Epithelial cell of proximal tubule (primary cell): ENCODE measurements around the gene ZNF362. TPM values are rescaled to one million over a fixed set of nuclear protein-coding genes. Genes with fewer than 3 reads are reported as not detected.

ENCODE experiments used
- DNase-seq: peaks from one replicate; pipeline ENCODE4 v3.0.0-alpha.2; 2011; ENCODE audit warnings: low read depth
- H3K4me3 ChIP-seq: 2 replicates; pipeline ENCODE4 v1.5.1; 2011; ENCODE audit warnings: low read depth, mild to moderate bottlenecking, low read length
- total RNA-seq: library from RNA; depleted of rRNA; stranded (reverse); fragments of >200 nt; gene quantifications from 2 replicates; pipeline ENCODE4 v1.2.3, GENCODE V29; 2015
- TF ChIP-seq, protein P1 (sequence below): conservative IDR thresholded peaks from 2 replicates; pipeline ENCODE4 v1.5.1; 2012; ENCODE audit warnings: low read depth, mild to moderate bottlenecking, low read length

Gene ZNF362
- total RNA-seq, 1 donor from 2014 or later = 17.6 TPM

DNA sequence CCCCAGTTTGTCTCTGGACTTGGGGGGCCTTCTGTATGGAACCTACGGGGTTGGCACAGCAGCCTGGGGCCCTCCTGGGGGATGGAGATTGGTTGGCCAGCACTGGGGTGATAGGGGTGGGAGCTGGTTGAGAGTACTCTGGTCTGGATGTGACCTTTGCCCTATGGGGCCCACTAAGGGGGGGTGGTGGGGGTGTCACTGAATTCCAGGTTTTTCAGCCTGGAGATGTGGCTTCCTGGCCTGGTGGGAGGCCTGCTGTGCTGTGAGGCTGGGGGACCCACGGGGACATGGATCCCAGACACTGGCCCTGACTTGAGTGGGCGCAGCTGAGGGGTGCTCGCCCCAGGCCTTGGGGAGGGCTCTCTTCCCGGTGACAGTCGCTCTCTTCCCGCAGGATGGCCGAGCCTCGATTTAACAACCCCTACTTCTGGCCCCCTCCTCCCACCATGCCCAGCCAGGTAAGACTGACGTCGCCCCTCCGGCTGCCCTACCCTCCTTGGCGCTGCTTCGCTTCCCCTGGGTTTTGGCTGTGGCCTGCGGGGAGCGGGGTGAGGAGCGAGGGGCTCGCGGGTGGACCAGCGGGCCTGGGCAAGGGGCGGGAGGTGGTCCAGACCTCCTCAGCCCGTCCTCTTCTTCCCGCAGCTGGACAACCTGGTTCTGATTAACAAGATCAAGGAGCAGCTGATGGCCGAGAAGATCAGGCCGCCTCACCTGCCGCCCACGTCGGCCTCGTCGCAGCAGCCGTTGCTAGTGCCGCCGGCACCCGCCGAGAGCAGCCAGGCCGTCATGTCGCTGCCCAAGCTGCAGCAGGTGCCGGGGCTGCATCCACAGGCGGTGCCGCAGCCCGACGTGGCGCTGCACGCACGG is 19.6 kb downstream of the ZNF362 start:
- TF ChIP-seq, protein P1, sequence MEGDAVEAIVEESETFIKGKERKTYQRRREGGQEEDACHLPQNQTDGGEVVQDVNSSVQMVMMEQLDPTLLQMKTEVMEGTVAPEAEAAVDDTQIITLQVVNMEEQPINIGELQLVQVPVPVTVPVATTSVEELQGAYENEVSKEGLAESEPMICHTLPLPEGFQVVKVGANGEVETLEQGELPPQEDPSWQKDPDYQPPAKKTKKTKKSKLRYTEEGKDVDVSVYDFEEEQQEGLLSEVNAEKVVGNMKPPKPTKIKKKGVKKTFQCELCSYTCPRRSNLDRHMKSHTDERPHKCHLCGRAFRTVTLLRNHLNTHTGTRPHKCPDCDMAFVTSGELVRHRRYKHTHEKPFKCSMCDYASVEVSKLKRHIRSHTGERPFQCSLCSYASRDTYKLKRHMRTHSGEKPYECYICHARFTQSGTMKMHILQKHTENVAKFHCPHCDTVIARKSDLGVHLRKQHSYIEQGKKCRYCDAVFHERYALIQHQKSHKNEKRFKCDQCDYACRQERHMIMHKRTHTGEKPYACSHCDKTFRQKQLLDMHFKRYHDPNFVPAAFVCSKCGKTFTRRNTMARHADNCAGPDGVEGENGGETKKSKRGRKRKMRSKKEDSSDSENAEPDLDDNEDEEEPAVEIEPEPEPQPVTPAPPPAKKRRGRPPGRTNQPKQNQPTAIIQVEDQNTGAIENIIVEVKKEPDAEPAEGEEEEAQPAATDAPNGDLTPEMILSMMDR = no peak
- no peak overlapping the region for H3K4me3 ChIP-seq
- DNase-seq = no peak

DNA sequence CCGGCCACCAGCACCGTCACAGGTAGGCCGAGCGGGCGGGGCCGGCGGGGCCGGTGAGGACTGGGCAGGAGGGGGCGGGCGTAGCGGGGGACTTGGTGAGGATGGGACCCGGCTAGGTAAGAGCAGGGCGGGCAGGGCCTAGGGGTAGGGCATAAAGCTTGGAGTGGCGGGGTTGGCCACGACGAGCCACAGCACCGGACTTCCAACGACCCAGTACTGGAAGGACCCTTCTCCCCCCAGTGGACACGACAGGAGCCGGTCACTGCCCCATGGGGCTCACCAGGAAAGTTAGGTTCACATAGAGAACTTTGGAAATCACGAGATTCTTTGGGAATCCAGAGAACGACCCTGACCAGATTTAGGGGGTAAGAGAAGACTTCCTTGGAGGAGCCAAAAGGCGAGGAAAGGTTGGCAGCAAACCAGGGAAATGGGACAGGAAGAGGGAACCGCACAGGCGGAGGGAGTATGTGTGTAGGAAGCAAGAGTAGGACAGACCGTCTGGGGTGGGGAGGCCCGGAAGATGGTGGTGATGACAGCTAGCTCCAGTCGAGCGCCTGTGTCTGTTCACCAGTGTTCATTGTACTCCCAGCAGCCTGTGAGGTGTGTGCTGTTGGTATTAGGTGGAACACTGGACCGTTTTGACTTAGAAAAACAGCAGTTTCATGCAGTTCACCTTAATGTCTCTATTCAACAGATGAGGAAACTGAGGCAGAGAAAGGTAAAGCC is 20.4 kb downstream of the ZNF362 start:
- no peak for DNase-seq
- no peak overlapping the region for H3K4me3 ChIP-seq
- TF ChIP-seq, protein P1 = no peak

DNA sequence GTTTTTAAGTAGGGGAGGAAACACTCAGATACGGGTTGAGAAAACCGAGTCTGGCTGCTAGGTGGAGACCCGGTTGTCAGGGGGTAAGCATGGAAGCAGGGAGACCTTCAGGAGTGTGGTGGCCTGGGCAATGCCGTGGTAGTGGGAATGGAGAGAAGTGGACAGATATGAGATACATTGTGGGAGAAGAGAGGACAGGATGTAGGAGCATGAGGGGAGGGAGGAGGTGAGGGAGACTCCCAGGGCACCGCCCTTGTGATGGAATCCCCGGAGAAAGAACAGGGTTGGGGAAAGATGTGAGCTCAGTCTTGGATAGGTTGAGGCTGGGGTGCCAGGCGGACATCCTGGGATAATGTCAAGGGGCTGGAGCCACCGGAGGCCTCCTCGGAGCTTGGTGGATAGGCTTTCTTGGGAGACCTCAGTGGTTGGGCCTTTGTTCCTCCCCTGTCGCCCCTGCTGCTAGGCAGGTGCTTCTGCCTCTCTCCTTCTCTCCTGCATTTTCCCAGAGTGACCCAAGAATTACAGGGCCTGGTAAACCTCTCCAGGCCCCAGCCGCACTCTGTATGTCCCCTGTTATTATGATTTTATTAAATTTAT is 21.3 kb downstream of the ZNF362 start:
- TF ChIP-seq, protein P1 = no peak
- DNase-seq = no peak
- H3K4me3 ChIP-seq = no peak overlapping the region

DNA sequence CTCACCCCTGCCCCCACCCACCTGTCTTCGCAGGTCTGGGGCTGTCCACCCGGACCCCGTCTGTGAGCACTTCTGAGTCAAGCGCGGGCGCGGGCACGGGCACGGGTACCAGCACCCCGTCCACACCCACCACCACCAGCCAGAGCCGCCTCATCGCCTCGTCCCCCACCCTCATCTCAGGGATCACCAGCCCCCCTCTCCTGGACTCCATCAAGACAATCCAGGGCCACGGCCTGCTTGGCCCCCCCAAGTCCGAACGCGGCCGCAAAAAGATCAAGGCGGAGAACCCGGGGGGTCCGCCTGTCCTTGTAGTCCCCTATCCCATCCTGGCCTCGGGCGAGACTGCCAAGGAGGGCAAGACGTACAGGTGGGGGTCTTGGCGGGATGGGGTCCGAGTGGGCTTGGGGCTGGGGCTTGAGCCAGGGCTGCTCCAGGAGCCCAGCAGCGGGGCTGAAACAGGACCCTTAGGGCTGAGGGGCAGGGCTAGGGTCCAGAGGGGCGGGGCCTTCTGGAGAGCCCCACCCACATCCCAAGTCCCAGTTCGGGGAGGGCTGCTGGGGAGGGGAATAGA is 23.9 kb downstream of the ZNF362 start:
- no peak for DNase-seq
- TF ChIP-seq, protein P1 = no peak
- no peak overlapping the region for H3K4me3 ChIP-seq

DNA sequence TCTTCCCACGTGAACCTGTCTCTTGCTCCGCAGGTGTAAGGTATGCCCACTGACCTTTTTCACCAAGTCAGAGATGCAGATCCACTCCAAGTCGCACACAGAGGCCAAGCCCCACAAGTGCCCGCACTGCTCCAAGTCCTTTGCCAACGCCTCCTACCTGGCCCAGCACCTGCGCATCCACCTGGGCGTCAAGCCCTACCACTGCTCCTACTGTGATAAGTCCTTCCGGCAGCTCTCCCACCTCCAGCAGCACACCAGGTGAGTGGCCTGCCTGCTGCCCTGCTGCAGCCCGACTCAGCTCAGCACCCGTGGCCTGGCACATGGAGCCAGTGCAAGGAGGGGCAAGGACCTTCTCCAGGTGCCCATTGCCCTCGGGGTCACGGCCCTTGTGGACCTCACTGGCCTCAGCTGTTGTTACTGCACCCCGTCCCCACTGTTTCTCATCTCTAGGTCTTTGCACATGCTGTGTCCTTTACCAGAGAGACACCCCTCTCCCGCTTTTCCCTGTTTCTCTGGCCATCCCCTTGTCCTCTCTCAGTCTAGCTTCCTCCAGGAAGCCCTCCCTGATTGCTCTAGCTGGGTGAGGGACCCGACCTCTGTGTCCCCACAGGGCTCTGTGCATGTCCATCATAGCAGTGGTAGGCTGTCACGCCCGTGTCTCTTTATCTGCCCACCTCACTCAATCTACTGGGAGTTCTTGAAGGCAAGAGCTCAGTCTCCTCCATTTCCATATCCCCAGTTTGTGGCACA is 25.4 kb downstream of the ZNF362 start:
- DNase-seq = no peak
- no peak overlapping the region for H3K4me3 ChIP-seq
- TF ChIP-seq, protein P1 = no peak

DNA sequence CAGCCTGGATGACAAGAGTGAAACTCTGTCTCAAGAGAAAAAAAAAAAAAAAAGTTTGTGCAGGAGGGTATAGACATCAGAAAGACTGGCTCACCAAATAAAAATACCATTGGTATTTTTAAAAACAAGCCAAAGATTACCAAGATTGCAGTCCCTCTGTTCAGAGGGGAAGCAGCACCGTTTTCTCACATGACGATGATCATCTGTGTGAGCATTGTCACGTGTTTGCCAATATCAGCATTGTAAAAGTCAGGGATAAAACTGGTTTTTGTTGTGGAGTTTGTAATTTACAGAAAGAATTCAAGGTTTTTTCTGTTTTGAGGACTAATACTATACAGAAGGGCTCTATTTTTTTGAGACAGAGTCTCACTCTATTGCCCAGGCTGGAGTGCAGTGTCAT is 26.5 kb downstream of the ZNF362 start:
- TF ChIP-seq, protein P1 = no peak
- DNase-seq = no peak
- no peak overlapping the region for H3K4me3 ChIP-seq
